ENCODE data around the gene CCT4.

- TF ChIP-seq, protein P1, sequence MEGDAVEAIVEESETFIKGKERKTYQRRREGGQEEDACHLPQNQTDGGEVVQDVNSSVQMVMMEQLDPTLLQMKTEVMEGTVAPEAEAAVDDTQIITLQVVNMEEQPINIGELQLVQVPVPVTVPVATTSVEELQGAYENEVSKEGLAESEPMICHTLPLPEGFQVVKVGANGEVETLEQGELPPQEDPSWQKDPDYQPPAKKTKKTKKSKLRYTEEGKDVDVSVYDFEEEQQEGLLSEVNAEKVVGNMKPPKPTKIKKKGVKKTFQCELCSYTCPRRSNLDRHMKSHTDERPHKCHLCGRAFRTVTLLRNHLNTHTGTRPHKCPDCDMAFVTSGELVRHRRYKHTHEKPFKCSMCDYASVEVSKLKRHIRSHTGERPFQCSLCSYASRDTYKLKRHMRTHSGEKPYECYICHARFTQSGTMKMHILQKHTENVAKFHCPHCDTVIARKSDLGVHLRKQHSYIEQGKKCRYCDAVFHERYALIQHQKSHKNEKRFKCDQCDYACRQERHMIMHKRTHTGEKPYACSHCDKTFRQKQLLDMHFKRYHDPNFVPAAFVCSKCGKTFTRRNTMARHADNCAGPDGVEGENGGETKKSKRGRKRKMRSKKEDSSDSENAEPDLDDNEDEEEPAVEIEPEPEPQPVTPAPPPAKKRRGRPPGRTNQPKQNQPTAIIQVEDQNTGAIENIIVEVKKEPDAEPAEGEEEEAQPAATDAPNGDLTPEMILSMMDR (conservative IDR thresholded peaks at IDR 0.05), result no peak
- no peak for TF ChIP-seq ZFX (IDR thresholded peaks at IDR 0.05)
Measured at GRCh38 chr2:61906186-61906470, 17.7 kb upstream of the CCT4 start.

All from C4-2B (cell line).